BLaER1 (cell line): ENCODE data around the gene RILP.
A peak's percentile ranks its signal among the peaks of the same experiment; 100 is the strongest.

ENCODE experiments used
- H3K27ac ChIP-seq: shearing (Covaris generic); formaldehyde crosslinking; 2 replicates; pipeline ENCODE4 v1.8.1; 2022
- H3K27me3 ChIP-seq: shearing (Covaris generic); formaldehyde crosslinking; 2 replicates; pipeline ENCODE4 v1.8.1; 2022
- H3K36me3 ChIP-seq: shearing (Covaris generic); formaldehyde crosslinking; 2 replicates; pipeline ENCODE4 v1.8.1; 2022
- H3K4me1 ChIP-seq: shearing (Covaris generic); formaldehyde crosslinking; 2 replicates; pipeline ENCODE4 v1.8.1; 2022
- H3K4me2 ChIP-seq: shearing (Covaris generic); formaldehyde crosslinking; 2 replicates; pipeline ENCODE4 v1.8.1; 2022
- H3K4me3 ChIP-seq: shearing (Covaris generic); formaldehyde crosslinking; 2 replicates; pipeline ENCODE4 v1.8.1; 2022
- H3K9ac ChIP-seq: shearing (Covaris generic); formaldehyde crosslinking; 2 replicates; pipeline ENCODE4 v1.8.1; 2022
- H3K9me3 ChIP-seq: shearing (Covaris generic); formaldehyde crosslinking; 2 replicates; pipeline ENCODE4 v1.8.1; 2022
- H4K20me1 ChIP-seq: shearing (Covaris generic); formaldehyde crosslinking; 2 replicates; pipeline ENCODE4 v1.8.1; 2022
- Cebpa-rat ChIP-seq: shearing (Covaris generic); IDR thresholded peaks from 2 replicates; pipeline ENCODE4 v1.8.1; 2022

The RILP gene

DNA sequence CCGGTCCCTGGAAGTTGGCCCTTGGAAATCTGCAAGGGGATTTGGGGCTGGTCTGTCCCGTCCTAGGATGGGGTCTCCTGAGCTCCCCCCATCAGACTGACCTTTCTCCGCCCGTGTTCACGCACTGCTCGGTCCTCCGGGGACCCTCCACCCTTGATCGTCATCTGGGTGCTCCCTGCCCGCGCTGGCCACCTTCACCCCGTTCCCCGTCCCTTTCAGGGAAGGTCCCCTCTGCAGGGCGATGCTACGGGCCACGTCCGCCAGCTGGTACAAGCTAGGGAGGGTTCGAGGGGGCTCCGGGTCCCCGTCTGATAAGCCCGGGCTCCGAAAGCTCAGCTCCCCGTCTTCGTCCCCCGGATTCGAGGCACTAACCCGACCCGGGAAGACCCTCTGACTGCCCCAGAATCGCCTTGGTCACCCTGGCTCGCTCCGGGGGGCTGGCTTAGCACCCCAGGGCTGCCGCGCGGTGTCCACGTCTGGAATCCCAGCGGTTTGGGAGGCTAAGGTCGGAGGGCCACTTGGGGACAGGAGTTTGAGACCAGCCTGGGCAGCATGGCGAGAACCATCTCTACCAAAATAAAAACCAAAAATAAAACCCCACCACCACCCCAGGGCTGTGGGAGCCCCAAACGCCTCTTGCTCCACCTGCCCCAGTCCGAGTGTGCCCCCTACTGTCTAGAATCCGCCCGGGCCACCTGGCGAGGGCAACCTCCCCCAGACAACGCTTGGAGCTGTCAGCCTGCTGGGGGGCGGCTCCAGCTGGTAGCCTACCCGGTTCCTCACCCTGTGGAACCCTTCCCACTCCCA is 20.0 kb downstream of the RILP start:
- Histone ChIP-seq H3K27ac (peak overlapping the region; percentile 82), H4K20me1 (0 out of 2 replicates have a peak, but pooled peaks cover 7% of the 10 kb centered on the region), H3K9ac (peak overlapping the region; percentile 79), H3K4me3 (peak overlapping the region; percentile 80), H3K4me1 (peaks cover 64% of the 10 kb centered on the region), H3K4me2 (peak overlapping the region; percentile 100), H3K27me3 (no peaks in the 10 kb centered on the region; the same call in 1 of the 2 replicates), H3K9me3 (no peaks in the 10 kb centered on the region), H3K36me3 (peaks cover 11% of the 10 kb centered on the region)
- no peak for TF ChIP-seq Cebpa-rat

DNA sequence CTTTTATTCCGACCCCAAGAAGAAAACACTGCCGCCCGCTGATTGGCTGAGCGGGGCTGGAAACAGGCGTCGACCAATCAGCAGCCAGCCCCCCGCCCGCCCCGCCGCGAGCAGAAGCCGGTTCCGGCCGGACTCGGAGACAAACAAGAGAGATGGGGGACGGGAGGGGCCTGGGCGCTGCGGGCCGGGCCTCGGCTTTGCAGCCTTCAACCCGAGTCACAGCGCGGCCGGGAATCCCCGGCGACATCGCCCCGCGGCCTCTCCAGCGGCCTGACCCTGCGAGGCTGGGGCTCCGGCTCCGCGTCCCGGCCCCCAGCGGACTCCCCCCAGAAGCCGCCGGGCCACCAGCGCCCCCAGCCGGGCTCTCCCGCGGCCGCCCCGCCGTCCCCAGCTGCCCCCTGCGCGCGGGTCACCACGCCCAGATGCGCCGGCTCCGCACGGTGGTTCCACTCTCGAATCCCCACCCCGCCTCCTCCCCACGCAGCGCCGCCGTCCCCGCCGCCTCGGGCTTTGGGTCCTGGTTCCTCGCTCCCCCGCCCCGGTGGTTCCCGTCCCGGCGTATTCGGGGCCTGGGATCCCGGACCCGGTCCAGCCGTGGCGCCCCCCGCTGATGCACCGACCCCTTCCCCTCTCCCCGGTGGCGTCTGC is 20.7 kb downstream of the RILP start:
- peak overlapping the region; percentile 79 for H3K9ac ChIP-seq
- TF ChIP-seq Cebpa-rat = no peak
- peak overlapping the region; percentile 82 for H3K27ac ChIP-seq
- H3K27me3 ChIP-seq = no peaks in the 10 kb centered on the region; the same call in 1 of the 2 replicates
- H3K4me2 ChIP-seq = peak overlapping the region; percentile 100
- no peaks in the 10 kb centered on the region for H3K9me3 ChIP-seq
- peak overlapping the region; percentile 80 for H3K4me3 ChIP-seq
- peaks cover 66% of the 10 kb centered on the region for H3K4me1 ChIP-seq
- H4K20me1 ChIP-seq = 0 out of 2 replicates have a peak, but pooled peaks cover under 1% of the 10 kb centered on the region
- H3K36me3 ChIP-seq = peaks cover 4% of the 10 kb centered on the region; the same call in 1 of the 2 replicates

DNA sequence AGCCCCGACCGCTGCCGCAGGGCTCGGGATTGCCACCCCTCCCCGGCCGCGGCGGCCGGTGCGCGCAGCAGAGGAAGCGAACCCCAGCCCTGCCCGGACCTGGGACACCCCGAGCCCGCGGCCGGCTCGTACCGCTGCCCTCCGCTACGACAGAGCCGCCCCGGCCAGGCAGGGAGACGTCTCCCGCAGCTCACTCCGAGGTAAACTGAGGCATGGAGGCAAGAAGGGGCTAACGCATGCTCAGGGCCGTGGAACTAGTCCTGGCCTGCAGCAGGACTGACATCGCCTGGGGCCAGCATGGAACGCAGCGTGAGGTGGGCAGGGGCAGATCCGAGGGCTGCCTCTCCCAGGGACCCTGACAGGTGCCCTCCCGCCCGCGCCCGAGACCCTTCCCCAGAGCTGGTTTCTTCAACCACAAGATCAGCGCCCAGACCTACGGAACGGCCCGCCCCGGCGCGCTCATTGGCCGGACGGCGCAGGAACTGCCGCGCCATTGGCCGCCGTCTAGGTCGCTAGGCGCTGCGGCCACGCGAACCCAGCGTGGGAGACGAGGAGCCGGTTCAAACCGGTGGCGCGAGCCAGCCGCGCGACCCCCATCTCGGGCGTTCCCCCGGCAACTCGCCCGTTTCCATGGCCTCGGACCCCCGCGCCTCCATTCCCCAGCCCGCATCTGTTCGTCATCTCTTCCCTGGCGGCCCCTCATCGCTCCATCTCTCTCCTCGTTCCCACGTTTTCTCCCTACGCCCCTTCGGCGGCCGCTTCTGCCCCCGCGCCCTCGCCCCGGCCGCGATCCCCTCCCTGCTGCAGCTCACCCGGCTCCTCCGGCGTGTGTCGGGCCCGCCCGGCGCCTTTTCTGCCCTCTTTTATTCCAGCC is 21.4 kb downstream of the RILP start, which contains the start of gene SLC43A2:
TSS of gene SLC43A2 (minus strand) at position 853 of the 874 bp plus-strand sequence. CDS start 960 bp downstream, outside the sequence.
- Histone ChIP-seq H3K4me2 (peak within 1 kb of the TSS; percentile 100), H3K27me3 (no peaks in the 10 kb centered on the region; the same call in 1 of the 2 replicates), H3K4me1 (peaks cover 66% of the 10 kb centered on the region), H3K9ac (peak within 1 kb of the TSS; percentile 79), H3K9me3 (no peaks in the 10 kb centered on the region), H3K27ac (peak within 1 kb of the TSS; percentile 82), H3K36me3 (peaks cover under 1% of the 10 kb centered on the region; the same call in 1 of the 2 replicates), H3K4me3 (peak within 1 kb of the TSS; percentile 80), H4K20me1 (no peaks in the 10 kb centered on the region)
- no peak for TF ChIP-seq Cebpa-rat

DNA sequence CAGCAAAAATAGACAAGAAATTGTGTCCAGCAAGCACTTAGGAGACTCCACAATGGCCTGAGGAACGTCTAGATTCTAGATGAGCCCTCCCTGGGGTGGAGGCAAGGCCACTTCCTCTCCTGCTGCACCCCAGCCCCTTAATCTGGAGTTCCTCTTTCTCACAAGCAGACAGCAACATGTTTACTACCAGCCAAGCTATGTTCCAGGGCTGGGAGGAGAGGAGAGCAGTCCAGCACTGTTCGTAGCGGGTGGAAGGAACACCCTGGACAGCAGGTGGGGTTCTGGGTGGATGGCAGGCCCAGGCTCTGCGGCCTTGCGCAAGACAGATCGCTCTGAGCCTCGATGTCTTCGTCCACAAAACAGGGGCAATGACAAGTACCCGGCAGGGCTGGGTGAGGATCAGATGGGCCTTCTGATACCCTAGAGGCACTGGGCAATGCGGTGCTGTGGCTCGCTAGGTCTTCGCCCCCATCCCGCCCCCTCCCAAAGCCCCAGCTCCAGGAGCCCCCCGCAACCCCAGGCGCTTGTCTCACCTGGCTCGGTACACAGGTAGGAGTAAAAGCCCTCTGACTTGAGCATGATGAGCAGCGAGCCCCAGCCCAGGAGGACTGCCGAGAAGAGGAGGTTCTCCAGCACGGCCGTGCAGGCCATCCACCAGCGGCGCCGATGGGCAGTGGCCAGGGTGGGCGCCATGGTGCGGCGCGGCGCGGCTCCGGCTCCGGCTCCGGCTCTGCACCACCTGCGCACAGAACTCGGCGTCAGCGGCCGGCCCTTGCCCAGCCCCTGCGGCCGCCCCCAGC is 22.3 kb downstream of the RILP start:
- peak overlapping the region; percentile 80 for H3K4me3 ChIP-seq
- no peaks in the 10 kb centered on the region; the same call in 1 of the 2 replicates for H3K27me3 ChIP-seq
- peaks cover 66% of the 10 kb centered on the region for H3K4me1 ChIP-seq
- H3K9me3 ChIP-seq = no peaks in the 10 kb centered on the region
- no peak; the same call in 1 of the 2 replicates for TF ChIP-seq Cebpa-rat
- no peaks in the 10 kb centered on the region for H4K20me1 ChIP-seq
- peak overlapping the region; percentile 79 for H3K9ac ChIP-seq
- peak overlapping the region; percentile 100 for H3K4me2 ChIP-seq
- peak overlapping the region; percentile 82 for H3K27ac ChIP-seq
- H3K36me3 ChIP-seq = no peaks in the 10 kb centered on the region

DNA sequence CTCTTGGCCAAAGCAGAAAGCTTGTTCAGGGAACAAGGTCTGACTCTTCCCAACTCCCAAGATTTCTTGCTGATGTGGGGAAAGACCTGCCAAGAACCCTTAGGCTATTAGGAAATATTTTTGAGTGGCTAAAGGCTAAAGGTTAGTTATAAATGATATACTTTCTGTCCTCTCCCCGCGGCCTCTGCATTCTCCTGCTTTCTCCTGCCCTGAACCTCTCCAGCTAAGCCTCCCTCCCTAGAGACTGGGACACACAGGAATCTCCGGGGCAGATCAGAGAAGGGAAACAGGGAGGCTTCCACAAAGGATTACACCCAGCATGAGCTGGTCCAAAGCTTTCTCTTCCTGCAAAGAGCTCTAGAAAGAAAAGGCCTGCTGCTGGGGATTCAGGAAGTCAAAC is 23.3 kb downstream of the RILP start:
- peaks cover 63% of the 10 kb centered on the region for H3K4me1 ChIP-seq
- H3K9ac ChIP-seq = 0 out of 2 replicates have a peak overlapping the region, but pooled peaks have one; percentile 79
- peak overlapping the region; percentile 100 for H3K4me2 ChIP-seq
- H3K4me3 ChIP-seq = peak overlapping the region; percentile 80; the same call in 1 of the 2 replicates
- no peaks in the 10 kb centered on the region for H4K20me1 ChIP-seq
- peak overlapping the region; percentile 82; the same call in 1 of the 2 replicates for H3K27ac ChIP-seq
- H3K27me3 ChIP-seq = no peaks in the 10 kb centered on the region; the same call in 1 of the 2 replicates
- no peak for TF ChIP-seq Cebpa-rat
- H3K9me3 ChIP-seq = no peaks in the 10 kb centered on the region
- no peaks in the 10 kb centered on the region for H3K36me3 ChIP-seq

DNA sequence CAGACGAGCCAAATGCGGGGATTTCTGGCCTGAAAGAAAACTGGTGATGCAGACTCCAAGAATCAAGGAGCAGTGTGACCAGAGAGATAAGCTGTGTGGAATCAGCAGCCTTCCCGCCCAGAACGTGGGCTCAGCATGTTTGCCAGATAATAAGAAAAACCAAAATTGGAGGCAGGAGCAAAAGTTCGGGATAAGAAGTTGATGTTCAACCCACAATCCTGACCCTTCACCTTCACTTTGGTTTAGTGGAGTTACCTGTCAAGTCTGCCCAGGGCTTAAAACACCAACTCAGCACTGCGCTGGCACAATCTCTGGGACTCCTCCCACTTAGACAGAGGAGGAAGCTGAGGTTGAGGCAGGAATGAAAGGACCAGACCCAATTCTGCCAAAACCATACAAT is 24.1 kb downstream of the RILP start:
- Histone ChIP-seq H3K4me2 (peak overlapping the region; percentile 100), H3K27ac (no peak overlapping the region), H3K27me3 (no peaks in the 10 kb centered on the region; the same call in 1 of the 2 replicates), H3K4me1 (peaks cover 63% of the 10 kb centered on the region), H3K9me3 (no peaks in the 10 kb centered on the region), H3K36me3 (no peaks in the 10 kb centered on the region), H3K4me3 (no peak overlapping the region), H4K20me1 (no peaks in the 10 kb centered on the region), H3K9ac (no peak overlapping the region)
- TF ChIP-seq Cebpa-rat = no peak

DNA sequence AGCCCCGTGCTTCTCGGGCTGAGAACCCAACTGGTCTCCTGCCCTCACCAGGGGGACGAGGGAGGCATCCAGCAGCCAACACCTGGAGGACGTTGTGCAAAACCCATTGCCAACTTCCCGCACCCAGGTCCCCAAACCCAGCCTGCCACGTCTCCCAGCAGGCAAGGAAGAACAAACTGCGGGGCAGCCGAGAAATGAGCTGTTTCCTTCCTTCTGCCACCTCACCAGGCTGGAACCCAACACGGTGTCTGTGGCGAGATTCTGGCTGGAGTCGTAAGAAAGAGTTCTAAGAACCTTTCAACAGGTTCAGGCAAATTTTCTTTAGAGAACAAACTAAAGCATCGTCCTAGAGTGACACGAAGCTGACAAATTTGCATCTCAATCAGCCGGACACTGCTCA is 24.6 kb downstream of the RILP start:
- TF ChIP-seq Cebpa-rat = no peak
- H3K27ac ChIP-seq = no peak overlapping the region
- peaks cover 63% of the 10 kb centered on the region for H3K4me1 ChIP-seq
- H3K36me3 ChIP-seq = no peaks in the 10 kb centered on the region
- H3K4me3 ChIP-seq = no peak overlapping the region
- no peaks in the 10 kb centered on the region for H3K9me3 ChIP-seq
- H3K27me3 ChIP-seq = no peaks in the 10 kb centered on the region; the same call in 1 of the 2 replicates
- H3K9ac ChIP-seq = no peak overlapping the region
- H4K20me1 ChIP-seq = no peaks in the 10 kb centered on the region
- H3K4me2 ChIP-seq = peak overlapping the region; percentile 100

DNA sequence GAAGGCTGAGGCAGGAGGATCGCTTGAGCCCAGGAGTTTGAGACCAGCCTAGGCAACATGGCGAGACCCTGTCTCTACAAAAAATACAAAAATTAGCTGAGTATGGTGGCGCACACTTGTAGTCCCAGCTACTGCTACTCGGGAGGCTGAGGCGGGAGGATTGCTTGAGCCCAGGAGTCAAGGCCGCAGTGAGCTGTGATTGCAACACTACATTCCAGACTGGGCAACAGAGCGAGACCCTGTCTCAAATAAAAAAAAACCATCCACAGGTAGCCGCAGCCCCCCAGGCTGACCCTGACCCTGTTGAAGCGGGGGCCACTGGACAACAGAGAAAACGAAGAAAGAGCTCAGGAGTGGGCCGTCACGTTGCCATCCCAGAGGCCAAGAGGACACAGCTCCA is 25.0 kb downstream of the RILP start:
- peaks cover 63% of the 10 kb centered on the region for H3K4me1 ChIP-seq
- no peaks in the 10 kb centered on the region for H3K36me3 ChIP-seq

More for the DNA sequence above, 25.0 kb downstream of the RILP start:
- H3K27me3 ChIP-seq = no peaks in the 10 kb centered on the region; the same call in 1 of the 2 replicates
- H4K20me1 ChIP-seq = no peaks in the 10 kb centered on the region
- H3K4me2 ChIP-seq = peak overlapping the region; percentile 100
- no peak overlapping the region for H3K4me3 ChIP-seq
- H3K27ac ChIP-seq = no peak overlapping the region
- TF ChIP-seq Cebpa-rat = no peak
- no peaks in the 10 kb centered on the region for H3K9me3 ChIP-seq
- no peak overlapping the region for H3K9ac ChIP-seq
